ENCODE results near the gene APAF1. TPM values are rescaled to one million over a fixed set of nuclear protein-coding genes. Genes with fewer than 3 reads are reported as not detected.
A peak's percentile ranks its signal among the peaks of the same experiment; 100 is the strongest.

The APAF1 gene
- total and polyA plus RNA-seq, 9 of the 15 experiments (the other 6 are each of a cell fraction or from before 2014, with no cell fraction given): 5.1 to 15.7 (median 9.9) TPM

GRCh38 chr12:98671459-98671858 is 26.4 kb downstream of the APAF1 start (continued):
- TF ChIP-seq RERE (CRISPR knock-in tag; IDR thresholded peaks at IDR 0.05; ENCODE audit: borderline replicate concordance) (no peak), ZSCAN32 (CRISPR knock-in tag; IDR thresholded peaks at IDR 0.05) (no peak), GABPB1 (CRISPR knock-in tag; IDR thresholded peaks at IDR 0.05) (no peak), FOXO4 (CRISPR knock-in tag; IDR thresholded peaks at IDR 0.05) (no peak), CBFA2T3 (IDR thresholded peaks at IDR 0.05) (peak; percentile 87), SPI1 (IDR thresholded peaks at IDR 0.05; ENCODE audit: borderline replicate concordance, low read depth, low read length) (no peak), POLR2AphosphoS5 (IDR thresholded peaks at IDR 0.05; ENCODE audit: control insufficient read depth, insufficient read depth, low read depth, low read length) (peak; percentile 43; the same call in 1 of the 2 replicates), CREBBP (IDR thresholded peaks at IDR 0.05; ENCODE audit: low read depth, low read length) (no peak), ZNF561 (CRISPR knock-in tag; conservative IDR thresholded peaks at IDR 0.05) (no peak), ZNF668 (CRISPR knock-in tag; IDR thresholded peaks at IDR 0.05) (no peak), NCOA1 (IDR thresholded peaks at IDR 0.05; ENCODE audit: low read depth) (no peak), ZNF277 (CRISPR knock-in tag; IDR thresholded peaks at IDR 0.05; ENCODE audit: borderline replicate concordance) (no peak), CBX1 (IDR thresholded peaks at IDR 0.05; ENCODE audit: low read depth) (no peak), EGR1 (conservative IDR thresholded peaks at IDR 0.05) (no peak), GTF2F1 (IDR thresholded peaks at IDR 0.05; ENCODE audit: low read depth, low read length) (no peak), ZEB2 (IDR thresholded peaks at IDR 0.05) (peak; percentile 78; the same call in 1 of the 2 replicates), ETV6 (IDR thresholded peaks at IDR 0.05; ENCODE audit: borderline replicate concordance in 1 of 2, low read depth in 2 of 2, low read length in 1 of 2) (peak in 1 of 2 experiments; percentile 86; a peak in 2 of 4 replicates), ETV6 (CRISPR knock-in tag; IDR thresholded peaks at IDR 0.05; ENCODE audit: borderline replicate concordance) (no peak), MEF2A (IDR thresholded peaks at IDR 0.05; ENCODE audit: control insufficient read depth, low read depth, low read length) (no peak), CREB3L1 (IDR thresholded peaks at IDR 0.05; ENCODE audit: borderline replicate concordance, low read depth) (no peak)

All from K562 (cell line).